VCaP (cell line): Measurements from ENCODE around the gene TPRG1L.

ENCODE experiments used
- H3K27ac ChIP-seq: fragments of 450-650 bp; 2 replicates; pipeline ENCODE4 v1.5.1; 2017
- TF ChIP-seq, protein P1 (sequence below): fragments of 450-650 bp; conservative IDR thresholded peaks from 2 replicates; pipeline ENCODE4 v1.5.1; 2017; ENCODE audit warnings: mild to moderate bottlenecking, moderate library complexity

The TPRG1L gene

DNA sequence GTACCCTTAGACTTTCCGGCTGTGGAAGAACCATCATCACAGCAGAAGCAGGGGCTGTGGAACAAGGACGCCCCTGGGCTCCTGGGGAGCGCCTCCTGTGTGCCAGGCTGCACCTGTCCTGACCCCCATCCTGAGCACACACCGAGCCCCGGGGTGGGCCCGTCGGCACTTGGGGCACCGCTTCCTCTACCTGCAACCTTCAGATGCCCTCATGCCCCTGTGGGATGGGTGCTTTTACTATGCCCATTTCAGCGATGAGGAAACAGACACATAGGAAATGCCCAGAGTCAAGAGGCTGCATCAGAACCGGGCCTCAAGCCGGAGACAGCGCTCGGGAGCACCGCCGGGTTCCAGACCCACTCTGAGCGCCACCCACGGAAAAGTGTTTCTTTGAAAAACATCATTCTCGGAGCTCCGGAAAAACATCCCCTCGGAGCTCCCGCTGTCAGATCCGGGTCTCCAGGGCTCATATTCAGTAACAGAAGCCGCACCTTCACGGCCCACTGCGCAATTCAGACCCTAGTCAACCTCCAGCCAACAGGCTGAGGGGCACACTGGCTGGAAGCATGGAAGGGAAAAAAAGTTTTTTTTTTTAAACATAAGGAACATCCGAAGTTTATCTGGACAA lies 8.0 kb downstream of the TPRG1L start:
- H3K27ac ChIP-seq = no peak overlapping the region
- TF ChIP-seq, protein P1, sequence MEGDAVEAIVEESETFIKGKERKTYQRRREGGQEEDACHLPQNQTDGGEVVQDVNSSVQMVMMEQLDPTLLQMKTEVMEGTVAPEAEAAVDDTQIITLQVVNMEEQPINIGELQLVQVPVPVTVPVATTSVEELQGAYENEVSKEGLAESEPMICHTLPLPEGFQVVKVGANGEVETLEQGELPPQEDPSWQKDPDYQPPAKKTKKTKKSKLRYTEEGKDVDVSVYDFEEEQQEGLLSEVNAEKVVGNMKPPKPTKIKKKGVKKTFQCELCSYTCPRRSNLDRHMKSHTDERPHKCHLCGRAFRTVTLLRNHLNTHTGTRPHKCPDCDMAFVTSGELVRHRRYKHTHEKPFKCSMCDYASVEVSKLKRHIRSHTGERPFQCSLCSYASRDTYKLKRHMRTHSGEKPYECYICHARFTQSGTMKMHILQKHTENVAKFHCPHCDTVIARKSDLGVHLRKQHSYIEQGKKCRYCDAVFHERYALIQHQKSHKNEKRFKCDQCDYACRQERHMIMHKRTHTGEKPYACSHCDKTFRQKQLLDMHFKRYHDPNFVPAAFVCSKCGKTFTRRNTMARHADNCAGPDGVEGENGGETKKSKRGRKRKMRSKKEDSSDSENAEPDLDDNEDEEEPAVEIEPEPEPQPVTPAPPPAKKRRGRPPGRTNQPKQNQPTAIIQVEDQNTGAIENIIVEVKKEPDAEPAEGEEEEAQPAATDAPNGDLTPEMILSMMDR = no peak

DNA sequence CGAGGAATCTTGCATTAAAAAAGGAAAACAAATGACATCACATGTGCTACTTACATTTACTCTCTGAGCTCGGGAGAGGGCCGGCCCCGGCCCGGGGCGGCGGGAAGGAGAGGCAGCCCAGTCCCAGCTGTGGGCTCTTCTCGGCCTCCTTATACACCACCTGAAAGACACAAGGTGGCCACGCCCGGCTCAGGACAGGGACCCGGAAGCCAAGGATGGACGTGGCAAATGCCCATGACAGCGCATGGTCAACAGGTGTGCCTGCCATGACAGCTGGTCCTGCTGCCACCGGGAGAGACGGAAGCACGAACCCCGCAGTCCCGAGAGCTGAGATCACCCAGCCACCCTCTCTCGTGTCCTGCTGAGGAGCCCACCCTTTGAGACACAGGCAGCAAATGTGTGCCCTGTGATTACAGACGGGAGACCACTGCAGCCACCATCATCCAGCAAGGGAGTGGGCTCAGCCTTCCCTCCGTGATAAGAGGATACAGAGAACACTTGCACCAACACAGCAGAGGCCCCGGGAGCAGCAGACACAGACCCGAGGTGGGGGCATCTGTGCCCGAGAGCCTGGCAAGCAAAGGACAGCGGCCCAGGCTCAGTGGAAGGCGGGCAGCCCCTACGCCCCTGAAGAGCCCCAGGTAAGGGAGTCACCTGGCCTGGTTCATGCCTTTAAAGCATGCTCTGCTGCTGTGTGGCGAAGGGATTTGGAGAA lies 8.7 kb downstream of the TPRG1L start:
- TF ChIP-seq, protein P1 = no peak
- no peak overlapping the region for H3K27ac ChIP-seq

DNA sequence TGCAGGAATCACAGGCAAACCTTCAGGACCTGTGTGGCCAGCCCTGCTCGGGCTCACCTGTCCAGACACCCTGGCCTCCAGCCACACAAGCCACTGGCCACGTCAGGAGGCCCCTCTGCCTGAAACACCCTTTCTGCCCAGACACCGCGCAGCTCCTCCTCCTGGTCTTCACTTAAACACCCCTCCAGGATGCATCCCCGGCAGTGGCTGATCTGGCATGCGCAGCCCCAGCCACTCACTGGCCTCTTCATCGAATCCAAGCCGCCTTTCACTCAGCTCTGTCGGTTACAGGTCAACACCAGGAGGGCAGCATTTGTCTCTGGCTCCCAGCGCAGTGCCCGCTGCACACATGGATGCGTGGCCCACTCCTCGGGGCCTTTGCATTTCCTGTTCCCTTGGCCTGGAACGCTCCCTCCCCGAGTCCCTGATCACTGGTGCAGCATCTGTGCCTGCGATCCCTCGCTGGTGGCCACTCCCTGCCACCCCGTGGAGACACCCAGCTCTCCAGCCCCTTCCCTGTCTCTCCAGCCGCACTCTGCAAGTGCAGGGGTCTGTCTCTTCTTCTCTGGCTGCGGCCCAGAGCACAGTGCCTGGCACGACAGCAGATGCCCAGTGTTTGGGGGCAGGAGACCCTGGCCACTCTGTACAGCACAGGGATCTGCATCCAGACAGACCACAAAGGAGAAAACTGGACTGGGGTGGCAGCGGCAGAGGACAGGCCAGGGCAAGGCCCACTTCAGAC lies 9.4 kb downstream of the TPRG1L start:
- no peak overlapping the region for H3K27ac ChIP-seq
- TF ChIP-seq, protein P1 = no peak

DNA sequence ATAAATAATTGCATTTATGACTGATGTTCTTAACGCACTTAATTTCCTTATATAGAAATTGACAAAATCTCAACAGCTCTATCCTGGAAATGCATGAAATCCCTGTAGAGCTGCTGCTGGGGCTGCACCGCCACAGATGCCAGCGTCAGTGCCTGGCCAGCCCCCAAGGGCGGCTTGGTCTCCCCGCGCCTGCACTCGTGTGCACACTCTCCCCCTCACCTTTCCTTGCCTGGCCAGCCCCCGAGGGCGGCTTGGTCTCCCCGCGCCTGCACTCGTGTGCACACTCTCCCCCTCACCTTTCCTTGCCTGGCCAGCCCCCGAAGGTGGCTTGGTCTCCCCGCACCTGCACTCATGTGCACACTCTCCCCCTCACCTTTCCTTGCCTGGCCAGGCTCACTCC lies 11.3 kb downstream of the TPRG1L start:
- TF ChIP-seq, protein P1 = no peak
- H3K27ac ChIP-seq = no peak overlapping the region

DNA sequence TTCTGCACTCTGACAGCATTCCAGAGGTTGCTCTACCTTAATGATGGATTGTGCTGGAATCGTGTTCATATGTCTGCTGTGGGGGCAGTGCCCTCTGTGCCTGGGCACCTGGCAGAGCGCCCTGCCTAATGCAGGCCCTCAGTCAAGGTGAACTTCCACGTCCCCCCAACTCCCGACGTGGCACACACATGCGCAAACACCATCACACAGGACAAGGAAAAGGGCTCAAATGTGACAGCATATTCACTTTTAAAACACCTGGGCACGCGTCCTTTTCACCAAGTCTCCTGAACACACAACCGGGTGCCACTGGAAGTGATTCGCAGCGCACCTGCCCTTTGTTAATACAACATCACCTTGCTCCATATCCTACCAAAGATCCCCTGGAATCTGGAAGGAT lies 11.7 kb downstream of the TPRG1L start:
- TF ChIP-seq, protein P1 = no peak
- no peak overlapping the region for H3K27ac ChIP-seq

DNA sequence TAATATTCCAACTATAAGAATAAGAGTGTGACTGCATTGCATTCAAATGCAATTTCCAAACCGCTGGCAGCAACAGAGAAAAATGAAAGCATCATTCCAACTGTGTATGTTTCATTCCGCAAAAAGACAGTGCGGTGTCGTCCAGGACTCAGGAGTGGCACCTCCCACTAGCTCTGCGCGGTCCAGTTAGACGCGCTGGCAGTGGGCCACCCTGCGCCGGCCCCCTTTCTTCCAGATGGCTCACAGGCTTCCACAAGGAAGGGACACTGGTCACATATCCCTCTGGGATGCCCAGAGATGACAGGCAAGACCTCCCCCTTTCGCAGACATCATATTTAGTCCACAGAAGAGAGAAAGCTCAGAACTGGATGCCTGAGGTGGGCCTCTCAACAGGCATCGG lies 13.2 kb downstream of the TPRG1L start:
- no peak overlapping the region for H3K27ac ChIP-seq

DNA sequence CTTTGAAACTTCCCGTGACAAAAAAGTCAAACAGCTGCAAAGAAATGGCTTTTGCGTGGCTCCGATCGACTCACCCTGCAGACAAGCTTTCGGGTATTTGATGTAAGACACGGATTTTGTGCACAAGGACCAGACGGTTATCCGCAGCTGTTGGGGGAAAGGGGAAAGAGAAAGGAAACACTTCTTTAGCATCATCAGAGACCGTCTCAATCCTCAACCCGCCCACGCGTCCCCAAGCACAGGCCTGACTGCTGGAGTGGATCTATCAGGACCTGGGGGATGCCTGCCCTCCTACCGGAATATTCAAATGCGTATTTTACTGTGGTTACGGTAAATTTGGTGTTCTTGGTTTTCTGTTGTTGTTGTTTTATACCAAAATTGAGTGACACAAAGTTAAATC lies 13.9 kb downstream of the TPRG1L start:
- no peak overlapping the region for H3K27ac ChIP-seq
- TF ChIP-seq, protein P1 = no peak

More for the DNA sequence above, 13.2 kb downstream of the TPRG1L start:
- TF ChIP-seq, protein P1 = no peak
